ENCODE measurements around the gene CCL1. TPM values are rescaled to one million over a fixed set of nuclear protein-coding genes. Genes with fewer than 3 reads are reported as not detected.
A peak's percentile ranks its signal among the peaks of the same experiment; 100 is the strongest.

The CCL1 gene
- total RNA-seq, 1 donor from 2014 or later: not detected

- Mint-ChIP-seq H3K27ac (no peak overlapping the region), H3K4me3 (no peak overlapping the region), H3K9me3 (no peaks in the 10 kb centered on the region), H3K4me1 (no peaks in the 10 kb centered on the region), H3K27me3 (ENCODE audit: insufficient read depth, low read depth) (no peaks in the 10 kb centered on the region), H3K36me3 (no peaks in the 10 kb centered on the region)
- TF ChIP-seq EZH2phosphoT487 (IDR thresholded peaks at IDR 0.05) (no peak), CTCF (IDR thresholded peaks at IDR 0.05) (no peak), EZH2 (IDR thresholded peaks at IDR 0.05) (no peak)
- Histone ChIP-seq H4K20me1 (ENCODE audit: low read depth) (no peaks in the 10 kb centered on the region), H2AFZ (replicated peaks) (no peak overlapping the region), H3K9ac (no peak overlapping the region), H3K36me3 (no peaks in the 10 kb centered on the region), H3K27me3 (no peaks in the 10 kb centered on the region), H3K79me2 (ENCODE audit: low read depth) (no peaks in the 10 kb centered on the region), H3K27ac (no peak overlapping the region), H3K4me3 (no peak overlapping the region), H3F3A (ENCODE audit: low read depth) (no peaks in the 10 kb centered on the region), H3K4me1 (no peaks in the 10 kb centered on the region), H3K4me2 (no peak overlapping the region), H3K9me3 (ENCODE audit: low read depth) (no peaks in the 10 kb centered on the region)
- DNase-seq (ENCODE audit: low spot score): no peak
These were observed 8.0 kb upstream of the CCL1 start for GRCh38 chr17:34370997-34371395.

GRCh38 chr17:34370376-34370996 lies 7.5 kb upstream of the CCL1 start:
- H3K4me3 Mint-ChIP-seq: no peak overlapping the region
- H3K9me3 Mint-ChIP-seq: no peaks in the 10 kb centered on the region
- no peaks in the 10 kb centered on the region for H3K27me3 Mint-ChIP-seq (ENCODE audit: insufficient read depth, low read depth)
- no peak overlapping the region for H3K27ac Mint-ChIP-seq
- H3K27ac ChIP-seq: no peak overlapping the region
- H3K4me3 ChIP-seq: no peak overlapping the region
- no peaks in the 10 kb centered on the region for H3F3A ChIP-seq (ENCODE audit: low read depth)
- H3K4me1 Mint-ChIP-seq: no peaks in the 10 kb centered on the region
- H3K9ac ChIP-seq: no peak overlapping the region
- no peak for DNase-seq (ENCODE audit: low spot score)
- no peaks in the 10 kb centered on the region for H4K20me1 ChIP-seq (ENCODE audit: low read depth)
- no peaks in the 10 kb centered on the region for H3K27me3 ChIP-seq
- H3K36me3 ChIP-seq: no peaks in the 10 kb centered on the region
- no peaks in the 10 kb centered on the region for H3K36me3 Mint-ChIP-seq
- H3K4me2 ChIP-seq: no peak overlapping the region
- no peak overlapping the region for H2AFZ ChIP-seq (replicated peaks)
- H3K79me2 ChIP-seq (ENCODE audit: low read depth): no peaks in the 10 kb centered on the region
- H3K9me3 ChIP-seq (ENCODE audit: low read depth): no peaks in the 10 kb centered on the region
- TF ChIP-seq EZH2phosphoT487 (IDR thresholded peaks at IDR 0.05): no peak
- no peak for TF ChIP-seq EZH2 (IDR thresholded peaks at IDR 0.05)
- TF ChIP-seq CTCF (IDR thresholded peaks at IDR 0.05): no peak
- no peaks in the 10 kb centered on the region for H3K4me1 ChIP-seq

GRCh38 chr17:34369571-34369970 lies 6.5 kb upstream of the CCL1 start:
- H3K27me3 ChIP-seq: no peaks in the 10 kb centered on the region
- no peak overlapping the region for H3K27ac ChIP-seq
- no peak overlapping the region for H2AFZ ChIP-seq (replicated peaks)
- no peaks in the 10 kb centered on the region for H3K4me1 ChIP-seq
- H3K27me3 Mint-ChIP-seq (ENCODE audit: insufficient read depth, low read depth): no peaks in the 10 kb centered on the region
- H3K79me2 ChIP-seq (ENCODE audit: low read depth): no peaks in the 10 kb centered on the region
- no peaks in the 10 kb centered on the region for H3F3A ChIP-seq (ENCODE audit: low read depth)
- H3K9me3 ChIP-seq (ENCODE audit: low read depth): no peaks in the 10 kb centered on the region
- no peak overlapping the region for H3K4me3 Mint-ChIP-seq
- no peak for DNase-seq (ENCODE audit: low spot score)
- no peak overlapping the region for H3K9ac ChIP-seq
- no peaks in the 10 kb centered on the region for H3K9me3 Mint-ChIP-seq
- H3K36me3 ChIP-seq: no peaks in the 10 kb centered on the region
- no peak overlapping the region for H3K4me2 ChIP-seq
- no peaks in the 10 kb centered on the region for H3K36me3 Mint-ChIP-seq
- H4K20me1 ChIP-seq (ENCODE audit: low read depth): no peaks in the 10 kb centered on the region
- peak overlapping the region; percentile 28 for H3K27ac Mint-ChIP-seq
- H3K4me3 ChIP-seq: no peak overlapping the region
- TF ChIP-seq CTCF (IDR thresholded peaks at IDR 0.05) (no peak), EZH2phosphoT487 (IDR thresholded peaks at IDR 0.05) (no peak), EZH2 (IDR thresholded peaks at IDR 0.05) (no peak)
- H3K4me1 Mint-ChIP-seq: no peaks in the 10 kb centered on the region
